ENCODE data around the gene HS6ST1.

The HS6ST1 gene

DNA sequence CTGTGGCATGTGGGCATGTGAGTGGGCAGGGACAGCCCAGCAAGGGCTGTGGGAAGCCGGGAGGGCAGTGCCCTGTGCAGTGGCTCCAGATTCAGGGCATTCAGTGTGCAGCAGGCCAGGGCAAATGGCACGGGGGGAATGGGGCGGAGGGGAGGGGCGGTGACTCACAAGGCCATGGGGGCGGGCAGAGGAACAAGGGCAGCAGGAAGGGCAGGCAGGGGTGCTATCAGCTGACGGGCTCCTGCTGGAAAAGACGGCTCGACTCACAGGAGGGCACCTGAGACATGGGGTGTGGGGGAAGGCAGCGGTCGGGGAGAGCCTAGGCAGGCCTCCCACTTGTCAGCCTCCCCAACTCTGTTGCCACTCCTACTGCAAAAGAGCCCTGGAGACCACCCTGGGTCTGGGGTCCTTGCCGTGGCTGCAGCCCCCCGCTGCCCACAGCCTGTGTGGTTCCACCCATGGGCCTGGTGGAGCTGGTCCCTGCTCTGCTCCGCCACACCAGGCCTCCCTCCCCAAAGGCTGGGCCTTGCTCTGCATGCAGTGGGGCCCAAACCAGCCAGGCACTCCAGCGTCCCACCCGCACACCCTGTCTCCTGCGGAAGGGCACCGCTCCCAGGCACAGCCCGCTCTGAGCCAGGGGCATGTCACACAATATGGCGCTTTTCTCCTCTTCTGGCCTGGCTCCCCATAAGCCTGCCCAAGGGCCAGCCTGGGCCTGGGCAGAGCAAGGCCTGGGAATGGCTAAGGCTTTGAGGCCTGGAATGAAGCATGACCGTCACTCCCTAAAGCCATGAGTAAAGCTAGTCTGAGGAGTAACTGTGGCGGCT lies 25.9 kb downstream of the HS6ST1 start:
- H3K27me3 ChIP-seq (ENCODE audit: control insufficient read depth, insufficient read depth, low read length): no peaks in the 10 kb centered on the region
- no peaks in the 10 kb centered on the region for H3K9me3 ChIP-seq (ENCODE audit: control insufficient read depth, low read length)
- H3K36me3 ChIP-seq (ENCODE audit: control insufficient read depth, insufficient read depth, low read length): no peaks in the 10 kb centered on the region
- no peak overlapping the region for H3K9ac ChIP-seq (ENCODE audit: low read length)
- no peak overlapping the region for H3K4me3 ChIP-seq (ENCODE audit: low read length)
- no peaks in the 10 kb centered on the region for H3K4me1 ChIP-seq (ENCODE audit: control insufficient read depth, insufficient read depth, low read length)

DNA sequence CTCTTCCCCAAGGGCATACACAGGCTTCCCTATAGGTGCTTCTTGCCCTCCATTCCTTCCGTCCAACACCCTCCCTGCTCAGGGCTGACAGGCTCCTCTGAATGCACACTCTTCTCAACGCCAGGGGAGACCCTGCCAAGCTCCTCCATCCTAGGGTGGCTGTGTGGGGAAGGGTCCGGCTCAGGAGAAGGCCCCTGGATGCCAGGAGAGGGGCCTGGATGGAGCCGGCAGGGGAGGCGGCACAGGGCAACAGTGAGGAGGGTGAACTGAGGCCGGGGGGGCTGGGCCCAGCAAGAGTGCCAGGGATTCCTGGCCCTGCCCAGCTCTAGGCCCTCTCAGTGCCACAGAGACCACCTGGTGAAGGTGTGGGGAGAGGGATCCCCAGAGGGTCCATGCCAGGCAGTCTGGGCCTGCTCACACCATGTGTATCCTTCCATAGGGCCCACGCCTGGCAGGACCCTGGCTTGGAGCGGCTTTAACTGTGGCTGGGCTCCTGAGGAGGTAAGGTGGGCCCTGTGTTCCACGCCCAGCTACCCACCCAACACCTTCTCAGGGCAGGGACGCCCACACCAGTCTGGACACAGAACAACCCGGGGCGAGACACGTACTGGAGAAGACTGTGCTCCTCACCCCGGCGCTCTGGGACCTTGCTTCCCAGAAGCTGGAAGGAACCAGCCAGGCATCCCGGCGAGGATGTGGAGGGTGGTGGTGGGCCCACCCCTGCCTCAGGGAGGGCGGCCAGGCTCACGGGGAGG lies 26.6 kb downstream of the HS6ST1 start:
- no peaks in the 10 kb centered on the region for H3K27me3 ChIP-seq (ENCODE audit: control insufficient read depth, insufficient read depth, low read length)
- H3K9ac ChIP-seq (ENCODE audit: low read length): no peak overlapping the region
- no peaks in the 10 kb centered on the region for H3K9me3 ChIP-seq (ENCODE audit: control insufficient read depth, low read length)
- H3K4me1 ChIP-seq (ENCODE audit: control insufficient read depth, insufficient read depth, low read length): no peaks in the 10 kb centered on the region
- no peaks in the 10 kb centered on the region for H3K36me3 ChIP-seq (ENCODE audit: control insufficient read depth, insufficient read depth, low read length)
- no peak overlapping the region for H3K4me3 ChIP-seq (ENCODE audit: low read length)

DNA sequence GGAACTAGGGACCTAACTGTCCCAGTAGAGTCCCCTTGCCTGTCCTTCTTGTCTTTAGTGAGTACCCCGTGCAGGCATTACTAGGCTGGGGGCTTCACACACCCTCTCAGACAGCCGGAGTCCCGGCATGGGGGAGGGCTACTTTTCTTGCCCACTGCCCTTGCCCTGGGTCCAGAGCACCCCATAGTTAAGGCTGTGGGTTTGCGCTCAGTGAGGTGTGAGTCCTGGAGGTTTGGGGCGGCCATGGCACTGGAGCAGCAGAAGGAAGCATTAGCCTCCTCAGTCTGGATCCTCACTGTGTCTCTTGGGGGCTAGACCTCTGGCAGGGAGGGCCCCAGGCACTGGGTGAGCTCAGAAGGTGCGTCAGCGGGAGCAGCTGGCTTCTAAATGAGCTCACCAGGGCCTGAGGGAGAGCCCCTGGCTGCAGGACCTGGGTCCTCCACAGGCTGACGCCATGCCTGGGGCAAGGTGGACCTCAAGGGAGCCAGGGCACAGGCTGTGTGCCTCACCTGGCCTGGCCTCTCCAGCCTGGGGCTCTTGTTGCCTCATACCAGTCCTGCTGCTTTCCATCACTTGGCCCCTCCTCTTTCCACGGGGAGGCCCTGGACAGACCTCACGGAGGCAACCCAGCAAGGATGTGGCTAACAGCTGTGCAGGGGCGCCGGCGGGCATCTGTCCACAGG lies 27.4 kb downstream of the HS6ST1 start:
- no peak overlapping the region for H3K9ac ChIP-seq (ENCODE audit: low read length)
- no peaks in the 10 kb centered on the region for H3K9me3 ChIP-seq (ENCODE audit: control insufficient read depth, low read length)
- no peaks in the 10 kb centered on the region for H3K36me3 ChIP-seq (ENCODE audit: control insufficient read depth, insufficient read depth, low read length)
- no peak overlapping the region for H3K4me3 ChIP-seq (ENCODE audit: low read length)
- H3K4me1 ChIP-seq (ENCODE audit: control insufficient read depth, insufficient read depth, low read length): no peaks in the 10 kb centered on the region
- H3K27me3 ChIP-seq (ENCODE audit: control insufficient read depth, insufficient read depth, low read length): no peaks in the 10 kb centered on the region

DNA sequence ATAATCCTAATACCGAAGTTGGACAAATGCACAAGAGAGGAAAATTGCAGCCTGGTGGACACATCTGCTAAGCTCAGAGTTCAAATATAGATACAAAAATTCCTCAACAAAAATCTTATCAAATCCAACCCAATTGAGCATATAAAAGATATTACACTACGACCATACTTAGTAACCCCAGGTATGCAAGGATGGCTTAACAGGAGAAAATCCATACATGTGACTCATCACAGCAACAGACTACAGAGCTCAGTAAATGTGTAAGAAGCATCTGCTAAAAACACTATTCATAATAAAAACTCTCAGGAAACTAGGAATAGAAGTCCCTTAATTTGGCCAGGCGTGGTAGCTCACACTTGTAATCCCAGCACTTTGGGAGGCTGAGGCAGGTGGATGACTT lies 28.3 kb downstream of the HS6ST1 start:
- no peaks in the 10 kb centered on the region for H3K9me3 ChIP-seq (ENCODE audit: control insufficient read depth, low read length)
- H3K4me1 ChIP-seq (ENCODE audit: control insufficient read depth, insufficient read depth, low read length): no peaks in the 10 kb centered on the region
- H3K9ac ChIP-seq (ENCODE audit: low read length): no peak overlapping the region
- H3K27me3 ChIP-seq (ENCODE audit: control insufficient read depth, insufficient read depth, low read length): no peaks in the 10 kb centered on the region
- no peak overlapping the region for H3K4me3 ChIP-seq (ENCODE audit: low read length)
- no peaks in the 10 kb centered on the region for H3K36me3 ChIP-seq (ENCODE audit: control insufficient read depth, insufficient read depth, low read length)

- H3K9me3 ChIP-seq (ENCODE audit: control insufficient read depth, low read length): no peaks in the 10 kb centered on the region
- no peaks in the 10 kb centered on the region for H3K27me3 ChIP-seq (ENCODE audit: control insufficient read depth, insufficient read depth, low read length)
- no peak overlapping the region for H3K9ac ChIP-seq (ENCODE audit: low read length)
- H3K4me3 ChIP-seq (ENCODE audit: low read length): no peak overlapping the region
- no peaks in the 10 kb centered on the region for H3K36me3 ChIP-seq (ENCODE audit: control insufficient read depth, insufficient read depth, low read length)
- H3K4me1 ChIP-seq (ENCODE audit: control insufficient read depth, insufficient read depth, low read length): no peaks in the 10 kb centered on the region
These were observed 29.2 kb downstream of the HS6ST1 start for GRCh38 chr2:128289439-128289838.

- Histone ChIP-seq H3K9me3 (ENCODE audit: control insufficient read depth, low read length) (no peaks in the 10 kb centered on the region), H3K27me3 (ENCODE audit: control insufficient read depth, insufficient read depth, low read length) (no peaks in the 10 kb centered on the region), H3K9ac (ENCODE audit: low read length) (no peak overlapping the region), H3K4me3 (ENCODE audit: low read length) (no peak overlapping the region), H3K36me3 (ENCODE audit: control insufficient read depth, insufficient read depth, low read length) (no peaks in the 10 kb centered on the region), H3K4me1 (ENCODE audit: control insufficient read depth, insufficient read depth, low read length) (no peaks in the 10 kb centered on the region)
These were observed 29.9 kb downstream of the HS6ST1 start for GRCh38 chr2:128288781-128289180.

GRCh38 chr2:128287780-128288735 lies 30.6 kb downstream of the HS6ST1 start:
- H3K4me1 ChIP-seq (ENCODE audit: control insufficient read depth, insufficient read depth, low read length): no peaks in the 10 kb centered on the region
- no peaks in the 10 kb centered on the region for H3K9me3 ChIP-seq (ENCODE audit: control insufficient read depth, low read length)
- no peak overlapping the region for H3K4me3 ChIP-seq (ENCODE audit: low read length)
- no peaks in the 10 kb centered on the region for H3K27me3 ChIP-seq (ENCODE audit: control insufficient read depth, insufficient read depth, low read length)
- no peaks in the 10 kb centered on the region for H3K36me3 ChIP-seq (ENCODE audit: control insufficient read depth, insufficient read depth, low read length)
- H3K9ac ChIP-seq (ENCODE audit: low read length): no peak overlapping the region

DNA sequence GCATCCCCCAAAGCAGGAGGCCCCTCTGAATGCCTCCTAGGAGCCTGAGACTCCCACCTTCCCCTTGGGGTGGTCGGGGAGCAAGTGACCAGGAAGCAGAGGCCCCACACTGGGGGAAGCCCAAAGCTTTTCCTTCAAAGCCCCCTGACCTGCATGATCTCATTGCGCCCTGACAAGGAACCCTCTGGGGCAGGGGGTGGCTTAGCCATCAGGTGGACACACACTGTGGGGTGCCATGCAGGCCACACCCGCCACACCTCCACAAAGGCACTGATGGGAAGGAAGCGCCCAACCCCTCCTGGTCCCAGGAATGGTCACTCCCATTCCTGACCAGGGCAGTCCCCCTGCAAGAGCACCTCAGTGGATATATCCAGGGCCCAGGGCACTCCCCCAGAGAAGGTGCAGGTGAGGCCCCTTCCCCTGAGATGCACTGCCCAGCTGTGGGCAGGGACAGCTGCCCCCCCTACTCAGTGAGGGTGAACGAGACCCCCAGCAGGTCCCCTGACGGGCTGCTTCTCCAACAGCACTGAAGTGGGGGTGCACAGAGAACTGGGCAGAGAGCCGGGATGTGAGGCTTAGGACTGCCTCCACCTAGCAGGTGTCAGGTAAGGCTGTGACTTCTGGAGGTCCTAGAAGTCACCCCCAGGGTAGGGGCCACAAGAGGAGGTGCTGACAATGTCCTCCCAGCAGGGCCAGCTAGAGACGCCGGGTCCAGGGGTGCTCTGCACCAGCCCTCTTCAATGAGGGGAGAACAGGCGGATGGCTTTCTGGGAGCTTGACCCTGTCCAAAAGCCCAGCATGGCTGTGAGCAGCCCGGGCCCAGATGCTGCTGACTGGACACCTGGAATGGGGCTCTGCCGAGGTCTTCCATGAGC lies 31.5 kb downstream of the HS6ST1 start:
- Histone ChIP-seq H3K4me1 (ENCODE audit: control insufficient read depth, insufficient read depth, low read length) (no peaks in the 10 kb centered on the region), H3K36me3 (ENCODE audit: control insufficient read depth, insufficient read depth, low read length) (no peaks in the 10 kb centered on the region), H3K9ac (ENCODE audit: low read length) (no peak overlapping the region), H3K4me3 (ENCODE audit: low read length) (no peak overlapping the region), H3K27me3 (ENCODE audit: control insufficient read depth, insufficient read depth, low read length) (no peaks in the 10 kb centered on the region), H3K9me3 (ENCODE audit: control insufficient read depth, low read length) (no peaks in the 10 kb centered on the region)

- H3K4me3 ChIP-seq (ENCODE audit: low read length): no peak overlapping the region
- no peaks in the 10 kb centered on the region for H3K27me3 ChIP-seq (ENCODE audit: control insufficient read depth, insufficient read depth, low read length)
- no peaks in the 10 kb centered on the region for H3K4me1 ChIP-seq (ENCODE audit: control insufficient read depth, insufficient read depth, low read length)
- H3K36me3 ChIP-seq (ENCODE audit: control insufficient read depth, insufficient read depth, low read length): no peaks in the 10 kb centered on the region
- no peaks in the 10 kb centered on the region for H3K9me3 ChIP-seq (ENCODE audit: control insufficient read depth, low read length)
- no peak overlapping the region for H3K9ac ChIP-seq (ENCODE audit: low read length)
These were observed 32.5 kb downstream of the HS6ST1 start for GRCh38 chr2:128286011-128286721.

- no peaks in the 10 kb centered on the region for H3K36me3 ChIP-seq (ENCODE audit: control insufficient read depth, insufficient read depth, low read length)
- H3K4me3 ChIP-seq (ENCODE audit: low read length): no peak overlapping the region
- H3K27me3 ChIP-seq (ENCODE audit: control insufficient read depth, insufficient read depth, low read length): no peaks in the 10 kb centered on the region
- H3K9me3 ChIP-seq (ENCODE audit: control insufficient read depth, low read length): no peaks in the 10 kb centered on the region
- H3K4me1 ChIP-seq (ENCODE audit: control insufficient read depth, insufficient read depth, low read length): no peaks in the 10 kb centered on the region
- no peak overlapping the region for H3K9ac ChIP-seq (ENCODE audit: low read length)
These were observed 33.2 kb downstream of the HS6ST1 start for GRCh38 chr2:128285329-128285931.
